ENCODE results near the gene SLC6A2. TPM values are rescaled to one million over a fixed set of nuclear protein-coding genes. Genes with fewer than 3 reads are reported as not detected.

Gene SLC6A2
- total and polyA plus RNA-seq, 7 experiments from 2014 or later = not detected

GRCh38 chr16:55656691-55657092 is 904 bp downstream of the SLC6A2 start:
- POLR2A ChIA-PET = no interaction called here
- Mint-ChIP-seq H3K9me3 (peaks cover 0 to 3% (median 0%) of the 10 kb centered on the region in 11 donors), H3K4me1 (peaks cover 0 to 2% (median 0%) of the 10 kb centered on the region in 7 donors), H3K27ac (no peak overlapping the region), H3K27me3 (peaks cover 5 to 25% (median 16%) of the 10 kb centered on the region in 5 donors), H3K4me3 (no peak overlapping the region), H3K36me3 (no peaks in the 10 kb centered on the region)
- DNase-seq = no peak
- Histone ChIP-seq H3K27ac (ENCODE audit: low read depth, low read length) (no peak overlapping the region), H3K4me3 (ENCODE audit: low read length) (no peak overlapping the region), H3K4me1 (ENCODE audit: control insufficient read depth in 2 of 2, insufficient read depth in 2 of 2, low read length in 2 of 2) (no peaks in the 10 kb centered on the region), H3K27me3 (ENCODE audit: control insufficient read depth in 2 of 2, insufficient read depth in 2 of 2, low read length in 2 of 2) (no peaks in the 10 kb centered on the region), H3K36me3 (ENCODE audit: control insufficient read depth in 2 of 3, insufficient read depth in 3 of 3, low read length in 3 of 3) (no peaks in the 10 kb centered on the region), H3K9me3 (ENCODE audit: control insufficient read depth in 2 of 3, low read length in 3 of 3) (no peaks in the 10 kb centered on the region)
- intact Hi-C loops (cut with micrococcal nuclease) = no loop called here
- no peak for ATAC-seq
- CTCF ChIA-PET = no interaction called here

DNA sequence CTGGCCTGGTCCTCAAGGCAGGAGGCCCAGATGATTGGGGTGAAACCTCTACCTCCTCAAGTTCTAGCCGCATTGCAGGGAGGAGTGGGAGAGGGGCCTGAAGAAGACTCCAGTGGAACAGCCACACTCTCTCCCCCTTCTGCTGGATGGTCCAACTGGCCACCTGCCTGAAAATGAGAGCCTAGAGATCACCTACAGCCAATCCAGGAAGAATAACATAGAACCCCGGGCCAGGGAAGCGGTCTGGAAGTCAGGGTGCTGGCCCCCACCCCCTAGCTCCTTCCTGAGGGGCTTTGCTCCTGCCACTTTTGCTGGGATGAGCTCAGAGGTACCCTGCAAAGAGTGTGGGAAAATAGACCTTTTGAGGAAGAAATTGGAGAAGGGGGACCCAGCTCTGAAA is 1.8 kb downstream of the SLC6A2 start:
- Mint-ChIP-seq H3K4me3 (no peak overlapping the region), H3K36me3 (no peaks in the 10 kb centered on the region), H3K9me3 (peaks cover 0 to 3% (median 0%) of the 10 kb centered on the region in 11 donors), H3K27ac (no peak overlapping the region), H3K27me3 (peaks cover 5 to 25% (median 16%) of the 10 kb centered on the region in 5 donors), H3K4me1 (peaks cover 0 to 2% (median 0%) of the 10 kb centered on the region in 7 donors)
- ChIA-PET CTCF (no interaction called here), POLR2A (no interaction called here)
- no peaks in the 10 kb centered on the region for H3K9me3 ChIP-seq (ENCODE audit: control insufficient read depth in 2 of 3, low read length in 3 of 3)
- H3K27ac ChIP-seq (ENCODE audit: low read depth, low read length) = no peak overlapping the region
- DNase-seq (no peak), ATAC-seq (no peak)
- H3K36me3 ChIP-seq (ENCODE audit: control insufficient read depth in 2 of 3, insufficient read depth in 3 of 3, low read length in 3 of 3) = no peaks in the 10 kb centered on the region
- intact Hi-C loops (cut with micrococcal nuclease) = no loop called here
- H3K4me1 ChIP-seq (ENCODE audit: control insufficient read depth in 2 of 2, insufficient read depth in 2 of 2, low read length in 2 of 2) = no peaks in the 10 kb centered on the region
- H3K27me3 ChIP-seq (ENCODE audit: control insufficient read depth in 2 of 2, insufficient read depth in 2 of 2, low read length in 2 of 2) = no peaks in the 10 kb centered on the region
- no peak overlapping the region for H3K4me3 ChIP-seq (ENCODE audit: low read length)

GRCh38 chr16:55658898-55659420 is 3.2 kb downstream of the SLC6A2 start:
- H3K36me3 Mint-ChIP-seq = peaks cover 0 to 5% (median 0%) of the 10 kb centered on the region in 5 donors
- Histone ChIP-seq H3K9me3 (ENCODE audit: control insufficient read depth in 2 of 3, low read length in 3 of 3) (no peaks in the 10 kb centered on the region), H3K4me1 (ENCODE audit: control insufficient read depth in 2 of 2, insufficient read depth in 2 of 2, low read length in 2 of 2) (no peaks in the 10 kb centered on the region), H3K27me3 (ENCODE audit: control insufficient read depth in 2 of 2, insufficient read depth in 2 of 2, low read length in 2 of 2) (no peaks in the 10 kb centered on the region), H3K36me3 (ENCODE audit: control insufficient read depth in 2 of 3, insufficient read depth in 3 of 3, low read length in 3 of 3) (no peaks in the 10 kb centered on the region), H3K4me3 (ENCODE audit: low read length) (no peak overlapping the region), H3K27ac (ENCODE audit: low read depth, low read length) (no peak overlapping the region)
- H3K27me3 Mint-ChIP-seq = peaks cover 5 to 25% (median 16%) of the 10 kb centered on the region in 5 donors
- ATAC-seq (no peak), DNase-seq (no peak)
- ChIA-PET POLR2A (no interaction called here), CTCF (no interaction called here)
- peaks cover 0 to 7% (median 0%) of the 10 kb centered on the region in 11 donors for H3K9me3 Mint-ChIP-seq
- no peak overlapping the region for H3K27ac Mint-ChIP-seq
- H3K4me3 Mint-ChIP-seq = no peak overlapping the region
- intact Hi-C loops (cut with micrococcal nuclease) = no loop called here
- peaks cover 0 to 2% (median 0%) of the 10 kb centered on the region in 7 donors for H3K4me1 Mint-ChIP-seq

DNA sequence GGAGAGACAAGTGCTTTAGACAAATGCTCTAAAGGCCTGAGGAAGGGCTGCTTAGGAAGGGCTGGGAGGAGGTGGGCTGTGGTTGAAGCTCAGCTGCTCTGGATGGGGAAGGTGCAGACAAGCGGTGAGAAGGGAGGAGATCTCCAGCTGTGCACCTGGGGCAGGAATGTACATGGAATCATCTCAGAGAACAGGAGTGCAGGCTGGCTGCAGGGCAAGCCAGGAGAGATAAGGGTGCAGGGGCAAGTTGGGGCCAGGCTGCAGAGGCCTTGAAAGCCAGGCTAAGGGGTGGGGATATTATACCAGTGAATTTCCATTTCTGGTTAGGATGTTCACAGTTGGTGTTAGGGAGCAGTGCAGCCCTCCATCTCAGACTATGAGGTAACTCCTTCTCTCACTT is 4.2 kb downstream of the SLC6A2 start:
- Histone ChIP-seq H3K27ac (ENCODE audit: low read depth, low read length) (no peak overlapping the region), H3K4me1 (ENCODE audit: control insufficient read depth in 2 of 2, insufficient read depth in 2 of 2, low read length in 2 of 2) (no peaks in the 10 kb centered on the region), H3K9me3 (ENCODE audit: control insufficient read depth in 2 of 3, low read length in 3 of 3) (no peaks in the 10 kb centered on the region), H3K36me3 (ENCODE audit: control insufficient read depth in 2 of 3, insufficient read depth in 3 of 3, low read length in 3 of 3) (no peaks in the 10 kb centered on the region), H3K4me3 (ENCODE audit: low read length) (no peak overlapping the region), H3K27me3 (ENCODE audit: control insufficient read depth in 2 of 2, insufficient read depth in 2 of 2, low read length in 2 of 2) (no peaks in the 10 kb centered on the region)
- DNase-seq (no peak), ATAC-seq (no peak)
- Mint-ChIP-seq H3K36me3 (peaks cover 0 to 5% (median 0%) of the 10 kb centered on the region in 5 donors), H3K27ac (no peak overlapping the region), H3K4me1 (peaks cover 0 to 2% (median 0%) of the 10 kb centered on the region in 7 donors), H3K27me3 (peaks cover 5 to 25% (median 16%) of the 10 kb centered on the region in 5 donors), H3K4me3 (no peak overlapping the region), H3K9me3 (peaks cover 0 to 7% (median 0%) of the 10 kb centered on the region in 11 donors)
- intact Hi-C loops (cut with micrococcal nuclease) = no loop called here
- ChIA-PET CTCF (no interaction called here), POLR2A (no interaction called here)

- no peaks in the 10 kb centered on the region for H3K9me3 ChIP-seq (ENCODE audit: control insufficient read depth in 2 of 3, low read length in 3 of 3)
- no peaks in the 10 kb centered on the region for H3K36me3 ChIP-seq (ENCODE audit: control insufficient read depth in 2 of 3, insufficient read depth in 3 of 3, low read length in 3 of 3)
- no peak for ATAC-seq
- H3K4me1 Mint-ChIP-seq = peaks cover 0 to 2% (median 0%) of the 10 kb centered on the region in 7 donors
- H3K4me3 Mint-ChIP-seq = no peak overlapping the region
- no peak overlapping the region for H3K27ac ChIP-seq (ENCODE audit: low read depth, low read length)
- POLR2A ChIA-PET = no interaction called here
- no peak overlapping the region for H3K27ac Mint-ChIP-seq
- CTCF ChIA-PET = no interaction called here
- H3K4me1 ChIP-seq (ENCODE audit: control insufficient read depth in 2 of 2, insufficient read depth in 2 of 2, low read length in 2 of 2) = no peaks in the 10 kb centered on the region
- H3K27me3 Mint-ChIP-seq = peaks cover 5 to 25% (median 16%) of the 10 kb centered on the region in 5 donors
- no peak for DNase-seq
- no peaks in the 10 kb centered on the region for H3K27me3 ChIP-seq (ENCODE audit: control insufficient read depth in 2 of 2, insufficient read depth in 2 of 2, low read length in 2 of 2)
- peaks cover 0 to 5% (median 0%) of the 10 kb centered on the region in 5 donors for H3K36me3 Mint-ChIP-seq
- peaks cover 0 to 7% (median under 1%) of the 10 kb centered on the region in 11 donors for H3K9me3 Mint-ChIP-seq
- intact Hi-C loops (cut with micrococcal nuclease) = no loop called here
- H3K4me3 ChIP-seq (ENCODE audit: low read length) = no peak overlapping the region
Observed at GRCh38 chr16:55660828-55661227, 5.0 kb downstream of the SLC6A2 start.

GRCh38 chr16:55661941-55662643 is 6.3 kb downstream of the SLC6A2 start:
- DNase-seq = no peak
- peaks cover 0 to 5% (median 0%) of the 10 kb centered on the region in 5 donors for H3K36me3 Mint-ChIP-seq
- Histone ChIP-seq H3K27ac (ENCODE audit: low read depth, low read length) (no peak overlapping the region), H3K9me3 (ENCODE audit: control insufficient read depth in 2 of 3, low read length in 3 of 3) (no peaks in the 10 kb centered on the region), H3K4me1 (ENCODE audit: control insufficient read depth in 2 of 2, insufficient read depth in 2 of 2, low read length in 2 of 2) (no peaks in the 10 kb centered on the region), H3K4me3 (ENCODE audit: low read length) (no peak overlapping the region), H3K36me3 (ENCODE audit: control insufficient read depth in 2 of 3, insufficient read depth in 3 of 3, low read length in 3 of 3) (no peaks in the 10 kb centered on the region), H3K27me3 (ENCODE audit: control insufficient read depth in 2 of 2, insufficient read depth in 2 of 2, low read length in 2 of 2) (no peaks in the 10 kb centered on the region)
- H3K4me3 Mint-ChIP-seq = no peak overlapping the region
- intact Hi-C loops (cut with micrococcal nuclease) = no loop called here
- H3K27ac Mint-ChIP-seq = no peak overlapping the region
- peaks cover 0 to 7% (median 1%) of the 10 kb centered on the region in 11 donors for H3K9me3 Mint-ChIP-seq
- ChIA-PET POLR2A (no interaction called here), CTCF (no interaction called here)
- peaks cover 1 to 26% (median 9%) of the 10 kb centered on the region in 5 donors for H3K27me3 Mint-ChIP-seq
- ATAC-seq = no peak
- no peaks in the 10 kb centered on the region for H3K4me1 Mint-ChIP-seq

DNA sequence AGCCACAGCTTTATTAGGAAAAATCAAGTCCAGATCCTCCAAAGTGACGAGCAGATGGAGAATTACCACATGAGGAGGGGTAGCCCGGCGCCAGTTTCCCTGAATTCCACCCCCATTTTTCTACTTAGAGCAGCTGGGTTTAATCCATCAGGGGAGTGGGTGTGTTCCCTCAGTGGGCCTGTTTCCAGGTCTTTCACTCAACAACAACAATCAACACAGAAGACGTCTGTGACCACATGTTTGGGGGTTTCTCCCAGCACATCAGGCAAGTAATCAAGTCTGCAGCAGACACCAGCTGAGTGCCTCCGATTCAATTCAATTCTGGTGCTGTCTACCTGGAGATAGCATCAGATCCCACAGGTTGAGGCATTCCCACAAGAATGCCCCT is 6.8 kb downstream of the SLC6A2 start:
- ATAC-seq = no peak
- Histone ChIP-seq H3K36me3 (ENCODE audit: control insufficient read depth in 2 of 3, insufficient read depth in 3 of 3, low read length in 3 of 3) (no peaks in the 10 kb centered on the region), H3K4me1 (ENCODE audit: control insufficient read depth in 2 of 2, insufficient read depth in 2 of 2, low read length in 2 of 2) (no peaks in the 10 kb centered on the region), H3K4me3 (ENCODE audit: low read length) (no peak overlapping the region), H3K27me3 (ENCODE audit: control insufficient read depth in 2 of 2, insufficient read depth in 2 of 2, low read length in 2 of 2) (no peaks in the 10 kb centered on the region), H3K27ac (ENCODE audit: low read depth, low read length) (no peak overlapping the region), H3K9me3 (ENCODE audit: control insufficient read depth in 2 of 3, low read length in 3 of 3) (no peaks in the 10 kb centered on the region)
- CTCF ChIA-PET = no interaction called here
- no peak overlapping the region for H3K4me3 Mint-ChIP-seq
- peaks cover 0 to 7% (median 1%) of the 10 kb centered on the region in 11 donors for H3K9me3 Mint-ChIP-seq
- H3K4me1 Mint-ChIP-seq = no peaks in the 10 kb centered on the region
- POLR2A ChIA-PET = no interaction called here
- peaks cover 0 to 5% (median 0%) of the 10 kb centered on the region in 5 donors for H3K36me3 Mint-ChIP-seq
- DNase-seq = no peak
- peaks cover 0 to 24% (median 5%) of the 10 kb centered on the region in 5 donors for H3K27me3 Mint-ChIP-seq
- H3K27ac Mint-ChIP-seq = no peak overlapping the region
- intact Hi-C loops (cut with micrococcal nuclease) = no loop called here

All from naive thymus-derived CD4-positive, alpha-beta T cell (primary cell).